GM18505 (cell line): ENCODE measurements around the gene PAM.
A peak's percentile ranks its signal among the peaks of the same experiment; 100 is the strongest.
"Not testable (repeated sequence)": the region's sequence is repeated elsewhere in the genome, so short reads cannot be mapped to it uniquely, and the experiment has no call there.

Experiments
- ATAC-seq: cut with Tn5 transposase; IDR thresholded peaks from one replicate; pipeline ENCODE4 v1.9.1; 2021; ENCODE audit not compliant: unreplicated experiment
- POLR2A ChIP-seq: IDR thresholded peaks from 4 replicates; pipeline ENCODE4 v1.6.1; 2011; ENCODE audit warnings: borderline replicate concordance; ENCODE audit not compliant: insufficient read depth, insufficient read length; ENCODE audit errors: extremely low read depth

The PAM gene

GRCh38 chr5:102969641-102970040, 214.5 kb downstream of the PAM start:
- TF ChIP-seq POLR2A: no peak
- ATAC-seq: no peak

GRCh38 chr5:102971676-102972293, 216.7 kb downstream of the PAM start:
- no peak for TF ChIP-seq POLR2A
- peak; percentile 61 for ATAC-seq

- ATAC-seq: no peak
- TF ChIP-seq POLR2A: no peak
These were observed 219.1 kb downstream of the PAM start for GRCh38 chr5:102974177-102974576.

- no peak for ATAC-seq
- no peak for TF ChIP-seq POLR2A
These were observed 219.9 kb downstream of the PAM start for GRCh38 chr5:102975045-102975444.

GRCh38 chr5:102975457-102976182, 220.5 kb downstream of the PAM start:
- no peak for TF ChIP-seq POLR2A
- no peak for ATAC-seq

GRCh38 chr5:102981957-102982635, 227.0 kb downstream of the PAM start:
- ATAC-seq: no peak
- no peak for TF ChIP-seq POLR2A

- ATAC-seq: peak; percentile 61
- TF ChIP-seq POLR2A: no peak
These were observed 231.0 kb downstream of the PAM start for GRCh38 chr5:102986074-102986473.

GRCh38 chr5:102988459-102988858, 233.4 kb downstream of the PAM start:
- no peak for TF ChIP-seq POLR2A
- ATAC-seq: no peak

- no peak for TF ChIP-seq POLR2A
- no peak for ATAC-seq
These were observed 236.7 kb downstream of the PAM start for GRCh38 chr5:102991802-102992201.

GRCh38 chr5:102996011-102996575, 241.0 kb downstream of the PAM start:
- TF ChIP-seq POLR2A: no peak
- no peak for ATAC-seq

- no peak for TF ChIP-seq POLR2A
- ATAC-seq: no peak
These were observed 243.1 kb downstream of the PAM start for GRCh38 chr5:102998224-102998623.

GRCh38 chr5:102999191-102999590, 244.1 kb downstream of the PAM start:
- TF ChIP-seq POLR2A: no peak
- no peak for ATAC-seq

- not testable (repeated sequence) for ATAC-seq
These were observed 244.5 kb downstream of the PAM start for GRCh38 chr5:102999621-103000020.

GRCh38 chr5:103000089-103000488, 245.0 kb downstream of the PAM start:
- no peak for TF ChIP-seq POLR2A
- ATAC-seq: no peak

- ATAC-seq: no peak
These were observed 248.8 kb downstream of the PAM start for GRCh38 chr5:103003872-103004271.

More at GRCh38 chr5:103003872-103004271, 248.8 kb downstream of the PAM start:
- no peak for TF ChIP-seq POLR2A
